GM19035 (cell line): Measurements from ENCODE around the gene C22orf15.
"Not testable (repeated sequence)": the region's sequence is repeated elsewhere in the genome, so short reads cannot be mapped to it uniquely, and the experiment has no call there.

ENCODE experiments used
- ATAC-seq: cut with Tn5 transposase; IDR thresholded peaks from one replicate; pipeline ENCODE4 v1.9.1; 2021; ENCODE audit not compliant: unreplicated experiment

C22orf15 gene

GRCh38 chr22:23762842-23763578 lies at the start of gene C22orf15:
TSS of gene C22orf15 (plus strand) at chr22:23762990. CDS start at chr22:23763307, 317 bp downstream.
- no peak for ATAC-seq

GRCh38 chr22:23713696-23714595 lies 48.8 kb upstream of the C22orf15 start:
- ATAC-seq: no peak

- no peak for ATAC-seq
Measured at GRCh38 chr22:23714596-23715578, 47.9 kb upstream of the C22orf15 start.

- no peak for ATAC-seq
Measured at GRCh38 chr22:23715806-23716375, 46.9 kb upstream of the C22orf15 start.

GRCh38 chr22:23716811-23717801 lies 45.7 kb upstream of the C22orf15 start:
- peak; percentile 85 for ATAC-seq

- ATAC-seq: no peak
Measured at GRCh38 chr22:23718371-23719165, 44.2 kb upstream of the C22orf15 start.

GRCh38 chr22:23720855-23721254 lies 41.9 kb upstream of the C22orf15 start:
- no peak for ATAC-seq

GRCh38 chr22:23722160-23722559 lies 40.6 kb upstream of the C22orf15 start:
- no peak for ATAC-seq

- ATAC-seq: no peak
Measured at GRCh38 chr22:23722724-23723123, 40.1 kb upstream of the C22orf15 start.

GRCh38 chr22:23728108-23728507 lies 34.7 kb upstream of the C22orf15 start:
- ATAC-seq: not testable (repeated sequence)

- ATAC-seq: no peak
Measured at GRCh38 chr22:23737696-23738095, 25.1 kb upstream of the C22orf15 start.

- no peak for ATAC-seq
Measured at GRCh38 chr22:23742505-23743264, 20.1 kb upstream of the C22orf15 start.

GRCh38 chr22:23743303-23743705 lies 19.5 kb upstream of the C22orf15 start:
- ATAC-seq: no peak

GRCh38 chr22:23744001-23744400 lies 18.8 kb upstream of the C22orf15 start:
- ATAC-seq: no peak

- no peak for ATAC-seq
Measured at GRCh38 chr22:23744485-23744884, 18.3 kb upstream of the C22orf15 start.

GRCh38 chr22:23745791-23746190 lies 17.0 kb upstream of the C22orf15 start:
- no peak for ATAC-seq

GRCh38 chr22:23749841-23750301 lies 12.9 kb upstream of the C22orf15 start:
- no peak for ATAC-seq

GRCh38 chr22:23750367-23750713 lies 12.4 kb upstream of the C22orf15 start:
- ATAC-seq: no peak
